HT-29 (cell line): ENCODE measurements around the gene ADAMTSL2. TPM values are rescaled to one million over a fixed set of nuclear protein-coding genes. Genes with fewer than 3 reads are reported as not detected.

Source experiments
- DNase-seq: peaks from one replicate; pipeline ENCODE4 v3.0.0-alpha.2; 2015; ENCODE audit warnings: low spot score
- total RNA-seq: library from RNA; depleted of rRNA; stranded (reverse); fragments of >200 nt; shearing (Covaris generic); gene quantifications from 2 replicates; pipeline ENCODE4 v1.2.3, GENCODE V29; 2014; rRNA removed

The ADAMTSL2 gene
- 0.16 and 0.25 TPM in 2 replicates for total RNA-seq

- peak; percentile 22 for DNase-seq
Observed at GRCh38 chr9:133534346-133535291, at the start of gene ADAMTSL2. Gene ADAMTSL2 (plus strand): TSS chr9:133534704. CDS start chr9:133536713, 2,009 bp downstream.

- no peak for DNase-seq
Observed at GRCh38 chr9:133485531-133486260, 48.8 kb upstream of the ADAMTSL2 start.

GRCh38 chr9:133487331-133487725 lies 47.2 kb upstream of the ADAMTSL2 start:
- no peak for DNase-seq

- DNase-seq, result no peak
Observed at GRCh38 chr9:133488686-133489252, 45.7 kb upstream of the ADAMTSL2 start.

- no peak for DNase-seq
Observed at GRCh38 chr9:133489253-133490190, 45.0 kb upstream of the ADAMTSL2 start.

- DNase-seq, result no peak
Observed at GRCh38 chr9:133490201-133490681, 44.3 kb upstream of the ADAMTSL2 start.

- no peak for DNase-seq
Observed at GRCh38 chr9:133490865-133491655, 43.4 kb upstream of the ADAMTSL2 start.

- no peak for DNase-seq
Observed at GRCh38 chr9:133491656-133491925, 42.9 kb upstream of the ADAMTSL2 start.

- DNase-seq, result no peak
Observed at GRCh38 chr9:133492061-133493021, 42.2 kb upstream of the ADAMTSL2 start.

- DNase-seq, result no peak
Observed at GRCh38 chr9:133493428-133493827, 41.1 kb upstream of the ADAMTSL2 start.

GRCh38 chr9:133493845-133494540 lies 40.5 kb upstream of the ADAMTSL2 start:
- no peak for DNase-seq

- DNase-seq, result no peak
Observed at GRCh38 chr9:133494636-133495326, 39.7 kb upstream of the ADAMTSL2 start.

- DNase-seq, result no peak
Observed at GRCh38 chr9:133495327-133496293, 38.9 kb upstream of the ADAMTSL2 start.

- DNase-seq, result no peak
Observed at GRCh38 chr9:133496861-133497842, 37.4 kb upstream of the ADAMTSL2 start.

GRCh38 chr9:133499132-133499891 lies 35.2 kb upstream of the ADAMTSL2 start:
- no peak for DNase-seq
